ENCODE results near the gene ABCF2. TPM values are rescaled to one million over a fixed set of nuclear protein-coding genes. Genes with fewer than 3 reads are reported as not detected.

The ABCF2 gene
- total and polyA plus RNA-seq, 8 donors = 20.3 to 40.6 (median 25.8) TPM

GRCh38 chr7:151202836-151203235, 24.2 kb downstream of the ABCF2 start:
- peaks cover 0 to 40% of the 10 kb centered on the region in 2 donors for H3K27me3 ChIP-seq
- DNase-seq (no peak), ATAC-seq (no peak)
- no peaks in the 10 kb centered on the region for H3K36me3 ChIP-seq
- no peaks in the 10 kb centered on the region for H3K9me3 ChIP-seq
- no peak for TF ChIP-seq CTCF (IDR thresholded peaks at IDR 0.05)
- H3K27ac ChIP-seq = no peak overlapping the region
- no peaks in the 10 kb centered on the region for H3K4me1 ChIP-seq
- intact Hi-C loops (cut with DNase I) = no loop called here
- no peak overlapping the region for H3K4me3 ChIP-seq

GRCh38 chr7:151201751-151202150, 25.3 kb downstream of the ABCF2 start:
- intact Hi-C loops (cut with DNase I) = no loop called here
- peaks cover 0 to 36% of the 10 kb centered on the region in 2 donors for H3K27me3 ChIP-seq

GRCh38 chr7:151201344-151201743, 25.7 kb downstream of the ABCF2 start:
- intact Hi-C loops (cut with DNase I) = no loop called here
- TF ChIP-seq CTCF (IDR thresholded peaks at IDR 0.05) = no peak
- Histone ChIP-seq H3K27ac (no peak overlapping the region), H3K9me3 (no peaks in the 10 kb centered on the region), H3K4me1 (no peaks in the 10 kb centered on the region), H3K4me3 (no peak overlapping the region), H3K27me3 (peaks cover 0 to 35% of the 10 kb centered on the region in 2 donors), H3K36me3 (no peaks in the 10 kb centered on the region)
- ATAC-seq (no peak), DNase-seq (no peak)

More at GRCh38 chr7:151201751-151202150, 25.3 kb downstream of the ABCF2 start:
- ATAC-seq (no peak), DNase-seq (no peak)
- H3K27ac ChIP-seq = no peak overlapping the region
- no peaks in the 10 kb centered on the region for H3K4me1 ChIP-seq
- no peak overlapping the region for H3K4me3 ChIP-seq
- no peaks in the 10 kb centered on the region for H3K9me3 ChIP-seq
- no peaks in the 10 kb centered on the region for H3K36me3 ChIP-seq
- TF ChIP-seq CTCF (IDR thresholded peaks at IDR 0.05) = no peak

DNA sequence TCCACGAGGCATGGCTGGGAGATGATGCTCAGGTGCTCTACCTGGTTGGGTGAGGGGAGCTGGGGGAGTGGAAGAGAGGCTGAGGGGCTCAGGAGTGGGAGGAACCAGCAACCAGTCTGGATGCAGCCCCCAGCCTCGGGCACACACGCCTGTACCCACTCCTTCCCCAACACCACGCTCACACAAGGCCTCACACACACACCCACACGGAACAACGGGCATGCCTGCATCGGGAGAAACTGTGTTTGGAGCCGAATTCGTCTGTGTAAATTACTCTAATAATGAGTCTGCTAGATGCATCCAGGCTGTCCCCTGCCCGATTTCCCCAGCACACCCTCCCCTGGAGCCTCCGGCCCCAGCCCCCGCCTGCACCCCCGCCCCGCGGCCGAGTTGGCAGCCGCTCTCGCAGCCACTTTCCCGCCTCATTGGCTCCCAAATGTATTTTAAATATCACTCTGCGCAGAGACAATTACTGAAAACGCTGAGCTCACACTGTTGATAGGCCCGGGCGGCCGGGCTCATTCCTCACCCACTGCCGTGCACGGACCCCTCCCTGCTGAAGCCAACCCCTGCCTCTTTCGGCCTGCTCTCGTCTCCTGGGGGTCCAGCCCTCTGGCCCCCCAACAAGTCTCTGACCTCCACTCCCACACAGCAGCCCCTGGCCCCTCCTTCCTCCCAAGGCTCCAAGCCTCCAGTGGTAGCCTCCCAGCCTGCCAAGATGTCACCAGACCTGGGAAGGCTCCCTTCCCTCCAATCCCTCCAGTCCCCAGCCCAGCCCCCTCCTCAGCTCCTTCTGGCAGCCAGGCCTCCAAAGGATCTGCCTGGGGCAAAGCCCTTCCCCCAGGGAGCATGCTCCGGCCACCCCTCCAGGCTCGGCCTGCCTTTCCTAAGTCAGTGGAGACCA, 27.8 kb downstream of the ABCF2 start:
- H3K27ac ChIP-seq = peak overlapping the region in 1 of 2 donors; percentile 56
- no peak overlapping the region for H3K4me3 ChIP-seq
- TF ChIP-seq CTCF (IDR thresholded peaks at IDR 0.05) = no peak
- H3K27me3 ChIP-seq = peaks cover 0 to 31% of the 10 kb centered on the region in 2 donors
- no peaks in the 10 kb centered on the region for H3K4me1 ChIP-seq
- H3K9me3 ChIP-seq = no peaks in the 10 kb centered on the region
- ATAC-seq (peak; percentile 51), DNase-seq (peak in 2 of 4 donors; percentile 75 to 81)
- intact Hi-C loops (cut with DNase I) = no loop called here
- H3K36me3 ChIP-seq = no peaks in the 10 kb centered on the region

DNA sequence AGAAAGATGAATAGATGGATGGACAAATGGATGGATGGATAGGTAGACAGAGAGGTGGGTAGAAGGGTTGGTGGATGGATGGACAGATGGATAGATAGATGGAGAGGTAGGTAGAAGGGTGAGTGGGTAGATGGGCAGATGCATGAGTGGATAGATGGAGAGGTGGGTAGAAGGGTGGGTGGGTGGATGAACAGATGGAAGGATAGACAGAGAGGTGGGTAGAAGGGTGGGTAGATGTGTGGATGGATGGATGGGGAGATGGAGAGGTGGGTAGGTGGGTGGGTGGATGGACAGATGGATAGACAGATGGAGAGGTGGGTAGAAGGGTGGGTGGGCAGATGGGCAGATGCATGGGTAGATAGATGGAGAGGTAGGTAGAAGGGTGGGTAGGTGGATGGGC, 29.1 kb downstream of the ABCF2 start:
- Histone ChIP-seq H3K27ac (no peak overlapping the region), H3K27me3 (peaks cover 0 to 24% of the 10 kb centered on the region in 2 donors), H3K4me3 (no peak overlapping the region), H3K36me3 (no peaks in the 10 kb centered on the region), H3K9me3 (no peaks in the 10 kb centered on the region), H3K4me1 (no peaks in the 10 kb centered on the region)
- ATAC-seq (no peak), DNase-seq (no peak)
- intact Hi-C loops (cut with DNase I) = no loop called here
- no peak for TF ChIP-seq CTCF (IDR thresholded peaks at IDR 0.05)
